GM12878 (cell line): ENCODE measurements around the gene ATG9B. TPM values are rescaled to one million over a fixed set of nuclear protein-coding genes. Genes with fewer than 3 reads are reported as not detected.

ENCODE experiments used
- ASH2L ChIP-seq: fragments of 300-600, 200-600 bp; sonication (generic); IDR thresholded peaks from 2 replicates; pipeline ENCODE4 v1.6.1; 2017; ENCODE audit warnings: low read depth, mild to moderate bottlenecking, borderline replicate concordance
- BRCA1 ChIP-seq: IDR thresholded peaks from 2 replicates; pipeline ENCODE4 v1.6.1; 2011; ENCODE audit warnings: low read depth, low read length, improper control_type of control experiment
- CBFB ChIP-seq: IDR thresholded peaks from 2 replicates; pipeline ENCODE4 v1.6.1; 2016; ENCODE audit warnings: antibody characterized with exemption, low read depth
- CBX3 ChIP-seq: fragments of 200-600 bp; sonication (generic); IDR thresholded peaks from 2 replicates; pipeline ENCODE4 v1.6.1; 2016; ENCODE audit warnings: low read depth, borderline replicate concordance
- CEBPZ ChIP-seq: fragments of 150-350 bp; IDR thresholded peaks from 2 replicates; pipeline ENCODE4 v1.6.1; 2016; ENCODE audit warnings: low read depth, low read length
- CHD1 ChIP-seq: IDR thresholded peaks from 2 replicates; pipeline ENCODE4 v1.6.1; 2012; ENCODE audit warnings: low read depth, low read length, improper control_type of control experiment
- ESRRA ChIP-seq: IDR thresholded peaks from 2 replicates; pipeline ENCODE4 v1.6.1; 2012; ENCODE audit warnings: mild to moderate bottlenecking, low read length, improper control_type of control experiment
- FOXK2 ChIP-seq: fragments of 450-650 bp; IDR thresholded peaks from 2 replicates; pipeline ENCODE4 v1.6.1; 2017; ENCODE audit warnings: mild to moderate bottlenecking, moderate library complexity
- HCFC1 ChIP-seq: fragments of 150-350 bp; IDR thresholded peaks from 2 replicates; pipeline ENCODE4 v1.6.1; 2014; ENCODE audit warnings: low read length
- JUNB ChIP-seq: IDR thresholded peaks from 2 replicates; pipeline ENCODE4 v1.6.1; 2016; ENCODE audit warnings: antibody characterized with exemption, mild to moderate bottlenecking
- KDM1A ChIP-seq: fragments of 200-600 bp; sonication (generic); IDR thresholded peaks from 2 replicates; pipeline ENCODE4 v1.6.1; 2016; ENCODE audit warnings: borderline replicate concordance
- LARP7 ChIP-seq: fragments of 450-650 bp; IDR thresholded peaks from 2 replicates; pipeline ENCODE4 v1.6.1; 2017; ENCODE audit warnings: mild to moderate bottlenecking
- NFYA ChIP-seq: IDR thresholded peaks from 2 replicates; pipeline ENCODE4 v1.6.1; 2011; ENCODE audit warnings: low read depth, mild to moderate bottlenecking, low read length, improper control_type of control experiment, borderline replicate concordance
- PML ChIP-seq: IDR thresholded peaks from 2 replicates; pipeline ENCODE4 v1.6.1; 2012; ENCODE audit warnings: low read length, inconsistent platforms
- RB1 ChIP-seq: fragments of 450-650 bp; formaldehyde crosslinking; IDR thresholded peaks from 2 replicates; pipeline ENCODE4 v1.6.1; 2017; ENCODE audit warnings: mild to moderate bottlenecking, borderline replicate concordance
- SIX5 ChIP-seq: IDR thresholded peaks from 2 replicates; pipeline ENCODE4 v1.6.1; 2011; ENCODE audit warnings: mild to moderate bottlenecking, low read depth, low read length, moderate library complexity; ENCODE audit not compliant: severe bottlenecking
- SKIL ChIP-seq: fragments of 450-650 bp; IDR thresholded peaks from 2 replicates; pipeline ENCODE4 v1.6.1; 2017; ENCODE audit warnings: mild to moderate bottlenecking, low read depth, inconsistent platforms; ENCODE audit not compliant: poor library complexity, severe bottlenecking
- SREBF1 ChIP-seq: IDR thresholded peaks from 2 replicates; pipeline ENCODE4 v1.6.1; 2012; ENCODE audit warnings: mild to moderate bottlenecking, low read length
- SUPT20H ChIP-seq: IDR thresholded peaks from 2 replicates; pipeline ENCODE4 v1.6.1; 2011; ENCODE audit warnings: low read depth, mild to moderate bottlenecking, low read length, moderate library complexity, borderline replicate concordance; ENCODE audit not compliant: control insufficient read depth
- TARDBP ChIP-seq: IDR thresholded peaks from 2 replicates; pipeline ENCODE4 v1.6.1; 2016; ENCODE audit warnings: borderline replicate concordance
- TCF7 ChIP-seq: IDR thresholded peaks from 2 replicates; pipeline ENCODE4 v1.6.1; 2014; ENCODE audit warnings: antibody characterized with exemption, borderline replicate concordance
- ZBTB11 ChIP-seq: fragments of 450-650 bp; formaldehyde crosslinking; IDR thresholded peaks from 2 replicates; pipeline ENCODE4 v1.5.0; 2022; ENCODE audit warnings: mild to moderate bottlenecking, missing genetic modification characterization
- ZNF274 ChIP-seq: IDR thresholded peaks from one replicate; pipeline ENCODE4 v1.8.0; 2011; ENCODE audit not compliant: insufficient read length, insufficient read depth
- polyA plus RNA-seq, 11 experiments: library from polyadenylated mRNA; depleted of rRNA in 4 of 11; unstranded in 6 of 11; stranded (reverse) in 5 of 11; fragments of >200 nt; fragmentation: Nextera tagmentation in 4 of 11; fragmentation: Illumina TruSeq in 1 of 11; extraction: Ambion mirVana in 4 of 11; extraction: Trizol in 1 of 11; gene quantifications; 1 replicate in 1 of 11; 2 replicates in 10 of 11; pipeline versions ENCODE4 v1.2.1 to v1.2.3, GENCODE V29; 2011 to 2016; ENCODE audit warnings: inconsistent platforms in 2 of 11, missing spikeins in 2 of 11, low read depth in 1 of 11
- total RNA-seq, 4 experiments: library from RNA; depleted of rRNA in 3 of 4; stranded (reverse); fragments of >200 nt in 3 of 4; fragmentation: Illumina TruSeq in 1 of 4; extraction: Trizol in 1 of 4; gene quantifications; 2 replicates each; pipeline versions ENCODE4 v1.2.1 to v1.2.3, GENCODE V29; 2013 to 2021

The ATG9B gene
- total and polyA plus RNA-seq, 10 of the 15 experiments (the other 5 are each of a cell fraction or from before 2014, with no cell fraction given) = 0.01 to 0.83 (median 0.12) TPM; not detected in 2

GRCh38 chr7:151028131-151028947, 4.0 kb upstream of the ATG9B start, which contains the start of gene ABCB8 (continued):
- peak; percentile 65 for TF ChIP-seq SKIL
- TF ChIP-seq BRCA1 = no peak
- peak; percentile 85 for TF ChIP-seq CEBPZ
- TF ChIP-seq TARDBP = peak; percentile 81; the same call in 1 of the 2 replicates
- TF ChIP-seq SREBF1 = peak; percentile 59; the same call in 1 of the 2 replicates
- no peak for TF ChIP-seq PML
- TF ChIP-seq ASH2L = no peak
- TF ChIP-seq LARP7 = peak; percentile 86
- TF ChIP-seq CBX3 = no peak
- TF ChIP-seq ESRRA = no peak
- TF ChIP-seq CHD1 = no peak
- peak; percentile 79 for TF ChIP-seq SIX5
- TF ChIP-seq ZBTB11 (CRISPR knock-in tag) = no peak
- TF ChIP-seq FOXK2 = no peak
- TF ChIP-seq TCF7 = no peak
- peak; percentile 86 for TF ChIP-seq HCFC1
- peak; percentile 86 for TF ChIP-seq NFYA
- TF ChIP-seq KDM1A = no peak
- no peak for TF ChIP-seq JUNB
- TF ChIP-seq SUPT20H = no peak
- no peak for TF ChIP-seq CBFB
- peak; percentile 78; the same call in 1 of the 2 replicates for TF ChIP-seq RB1
- TF ChIP-seq ZNF274 = no peak
